HepG2 (cell line): ENCODE data around the gene SH2D3A. TPM values are rescaled to one million over a fixed set of nuclear protein-coding genes. Genes with fewer than 3 reads are reported as not detected.
A peak's percentile ranks its signal among the peaks of the same experiment; 100 is the strongest.

Experiments used
- ATAC-seq: fragments of 200-7000 bp; cut with Tn5 transposase; 3 replicates; pipeline ENCODE4 v1.9.1; 2020; ENCODE audit warnings: mild to moderate bottlenecking, moderate library complexity
- BruUV-seq: library from RNA; stranded (reverse); fragments of 400-500 nt; replicated peaks from 2 replicates; lab custom pipeline; 2021; lab: Mats Ljungman, UMichigan
- CTCF ChIA-PET: fragments of 300-600 bp; formaldehyde crosslinking; extraction: SDS; loops from one replicate; lab custom pipeline; 2021; ENCODE audit warnings: low total read pairs, inconsistent platforms, low intra/inter-chr PET ratio; lab: Yijun Ruan, JAX
- POLR2A ChIA-PET: fragments of 350-600 bp; sonication (Branson Sonifier 250); formaldehyde crosslinking; loops from one replicate; lab custom pipeline; 2020; ENCODE audit warnings: antibody characterized with exemption, inconsistent platforms; lab: Yijun Ruan, JAX
- DNase-seq: peaks from one replicate; pipeline ENCODE4 v3.0.0-alpha.2; 2015; ENCODE audit warnings: low spot score
- FAIRE-seq: peaks from 3 replicates; lab custom pipeline; 2011; peaks lifted over from hg19 to GRCh38; lab: Jason Lieb, UNC
- H2AFZ ChIP-seq: one replicate; pipeline ENCODE4 v1.6.1; 2011; ENCODE audit warnings: low read length, inconsistent platforms
- H3K27ac ChIP-seq: fragments of 300-600 bp; 3 replicates; pipeline ENCODE4 v1.8.0; 2011; ENCODE audit warnings: mixed run types, mild to moderate bottlenecking, mixed read lengths, low read length, inconsistent platforms; ENCODE audit not compliant: insufficient read depth; ENCODE audit errors: extremely low read length
- H3K27me3 ChIP-seq, 2 experiments: fragments of 200-600 bp in 1 of 2; 2 replicates in 1 of 2; 3 replicates in 1 of 2; pipeline versions ENCODE4 v1.6.0 to v1.8.0; 2011; ENCODE audit warnings: low read length in 2 of 2, mild to moderate bottlenecking in 2 of 2, moderate library complexity in 2 of 2, inconsistent platforms in 1 of 2; ENCODE audit not compliant: insufficient read depth in 2 of 2, control insufficient read depth in 1 of 2
- H3K36me3 ChIP-seq, 2 experiments: fragments of 200-600 bp in 1 of 2; replicated peaks in 1 of 2; 2 replicates in 1 of 2; 3 replicates in 1 of 2; pipeline versions ENCODE4 v1.5.1 to v1.8.0; 2011; ENCODE audit warnings: low read length in 2 of 2, inconsistent platforms in 1 of 2; ENCODE audit not compliant: insufficient read depth in 2 of 2, control insufficient read depth in 1 of 2
- H3K4me1 ChIP-seq: 2 replicates; pipeline ENCODE4 v1.5.1; 2012; ENCODE audit warnings: low read length, inconsistent platforms; ENCODE audit not compliant: insufficient read depth
- H3K4me2 ChIP-seq: 2 replicates; pipeline ENCODE4 v1.6.0; 2011; ENCODE audit warnings: low read depth, low read length, inconsistent platforms
- H3K4me3 ChIP-seq, 3 experiments: fragments of 200-600 bp in 1 of 3; sonication (generic), shearing (Covaris generic) in 1 of 3; replicated peaks in 1 of 3; 2 replicates each; pipeline ENCODE4 v1.5.1; 2011 to 2016; ENCODE audit warnings: low read length in 3 of 3, inconsistent platforms in 2 of 3, low read depth in 2 of 3, mild to moderate bottlenecking in 2 of 3, control low read depth in 1 of 3, mixed read lengths in 1 of 3; ENCODE audit not compliant: insufficient read depth in 1 of 3
- H3K79me2 ChIP-seq: one replicate; pipeline ENCODE4 v1.6.1; 2011; ENCODE audit warnings: low read length, inconsistent platforms; ENCODE audit not compliant: insufficient read depth
- H3K9ac ChIP-seq: 2 replicates; pipeline ENCODE4 v1.6.0; 2011; ENCODE audit warnings: mild to moderate bottlenecking, low read depth, low read length, inconsistent platforms; ENCODE audit not compliant: insufficient read depth
- H3K9me3 ChIP-seq: 2 replicates; pipeline ENCODE4 v1.5.1; 2012; ENCODE audit warnings: mild to moderate bottlenecking, low read length
- H4K20me1 ChIP-seq: 2 replicates; pipeline ENCODE4 v1.6.0; 2011; ENCODE audit warnings: inconsistent platforms, mild to moderate bottlenecking, low read length, moderate library complexity; ENCODE audit not compliant: insufficient read depth
- CHCHD3 ChIP-seq: sonication (generic); formaldehyde crosslinking; IDR thresholded peaks from 2 replicates; pipeline ENCODE4 v1.8.0; 2022; ENCODE audit warnings: mild to moderate bottlenecking, missing genetic modification reagents, moderate library complexity
- DMTF1 ChIP-seq: sonication (generic); formaldehyde crosslinking; IDR thresholded peaks from 2 replicates; pipeline ENCODE4 v1.4.0; 2020; ENCODE audit warnings: mild to moderate bottlenecking, missing genetic modification reagents
- FUBP1 ChIP-seq: sonication (generic); formaldehyde crosslinking; IDR thresholded peaks from 2 replicates; pipeline ENCODE4 v1.5.1; 2020; ENCODE audit warnings: missing genetic modification reagents, mild to moderate bottlenecking, borderline replicate concordance
- HDAC1 ChIP-seq: sonication (generic); formaldehyde crosslinking; IDR thresholded peaks from 2 replicates; pipeline ENCODE4 v1.5.1; 2020; ENCODE audit warnings: mild to moderate bottlenecking, missing genetic modification reagents
- MED1 ChIP-seq: sonication (generic); formaldehyde crosslinking; IDR thresholded peaks from 2 replicates; pipeline ENCODE4 v1.4.0; 2020; ENCODE audit warnings: missing genetic modification reagents
- MEIS2 ChIP-seq: sonication (generic); formaldehyde crosslinking; IDR thresholded peaks from 2 replicates; pipeline ENCODE4 v1.9.0; 2021; ENCODE audit warnings: mild to moderate bottlenecking, missing genetic modification reagents
- NFE2L2 ChIP-seq: fragments of 150-350 bp; IDR thresholded peaks from 2 replicates; pipeline ENCODE4 v1.6.1; 2014; ENCODE audit warnings: low read length
- NR2F6 ChIP-seq, 2 experiments: IDR thresholded peaks; 2 replicates each; pipeline ENCODE4 v1.6.1; 2016; ENCODE audit warnings: antibody characterized with exemption in 1 of 2, mild to moderate bottlenecking in 1 of 2
- PHF21A ChIP-seq: sonication (generic); formaldehyde crosslinking; IDR thresholded peaks from 2 replicates; pipeline ENCODE4 v1.5.0; 2020; ENCODE audit warnings: mild to moderate bottlenecking, missing genetic modification reagents
- POLR2AphosphoS2 ChIP-seq: IDR thresholded peaks from 2 replicates; pipeline ENCODE4 v1.6.1; 2011; ENCODE audit warnings: low read depth, low read length, improper control_type of control experiment
- SAP130 ChIP-seq: IDR thresholded peaks from 2 replicates; pipeline ENCODE4 v1.6.1; 2016; ENCODE audit warnings: low read depth
- TSC22D2 ChIP-seq: sonication (generic); formaldehyde crosslinking; IDR thresholded peaks from 2 replicates; pipeline ENCODE4 v1.5.1; 2020; ENCODE audit warnings: missing genetic modification reagents, mild to moderate bottlenecking, borderline replicate concordance
- YY1 ChIP-seq: IDR thresholded peaks from 2 replicates; pipeline ENCODE4 v1.6.1; 2011; ENCODE audit warnings: low read length, low read depth, moderate library complexity, mild to moderate bottlenecking; ENCODE audit not compliant: insufficient read depth, insufficient replicate concordance
- ZNF136 ChIP-seq: sonication (generic); formaldehyde crosslinking; IDR thresholded peaks from 2 replicates; pipeline ENCODE4 v1.8.1; 2022; ENCODE audit warnings: low read depth, mild to moderate bottlenecking, moderate library complexity, missing genetic modification reagents
- ZNF354B ChIP-seq: sonication (generic); formaldehyde crosslinking; IDR thresholded peaks from 2 replicates; pipeline ENCODE4 v1.8.0; 2022; ENCODE audit warnings: mild to moderate bottlenecking, missing genetic modification reagents
- ZNF558 ChIP-seq: sonication (generic); formaldehyde crosslinking; IDR thresholded peaks from 2 replicates; pipeline ENCODE4 v1.9.0; 2022; ENCODE audit warnings: mild to moderate bottlenecking, missing genetic modification reagents, borderline replicate concordance
- ZNF670 ChIP-seq: sonication (generic); formaldehyde crosslinking; IDR thresholded peaks from 2 replicates; pipeline ENCODE4 v1.8.0; 2022; ENCODE audit warnings: mild to moderate bottlenecking, missing genetic modification reagents, borderline replicate concordance
- WGBS: methylation state at CpG from one replicate; pipeline ENCODE4 v1.1.6; 2017; ENCODE audit warnings: low lambda C conversion rate; 5-methylcytosine and 5-hydroxymethylcytosine counted together
- in situ Hi-C: cut with HindIII; loops from 2 replicates; pipeline ENCODE4 v1.10.0; 2017; ENCODE audit warnings: low pct_unique_long_range_greater_than_20kb; ENCODE audit not compliant: extremely low pct_ligation_motif_present
- intact Hi-C: fragments of 100-400 bp; cut with micrococcal nuclease; formaldehyde crosslinking; loops from one replicate; pipeline ENCODE4 v1.10.0; 2022; ENCODE audit not compliant: unreplicated experiment
- polyA plus RNA-seq, 8 experiments: library from polyadenylated mRNA; depleted of rRNA in 3 of 8; stranded (reverse) in 7 of 8; unstranded in 1 of 8; fragments of >200 nt; fragmentation: Illumina TruSeq in 4 of 8; extraction: Trizol in 4 of 8; gene quantifications; 2 replicates each; pipeline versions ENCODE4 v1.2.1 to v1.2.3, GENCODE V29; 2011 to 2016; ENCODE audit warnings: low read depth in 4 of 8, missing spikeins in 1 of 8, mixed read lengths in 1 of 8; ENCODE audit not compliant: insufficient read depth in 1 of 8
- total RNA-seq, 5 experiments: library from RNA; depleted of rRNA; stranded (reverse); fragments of >200 nt; fragmentation: Illumina TruSeq; extraction: Trizol; gene quantifications; 2 replicates each; pipeline ENCODE4 v1.2.3, GENCODE V29; 2016; ENCODE audit warnings: low read depth in 1 of 5
- TF ChIP-seq, protein P1 (sequence below): sonication (generic); formaldehyde crosslinking; IDR thresholded peaks from 2 replicates; pipeline ENCODE4 v1.5.1; 2020; ENCODE audit warnings: missing genetic modification reagents, mild to moderate bottlenecking, borderline replicate concordance

SH2D3A gene
- total and polyA plus RNA-seq, 2 of the 13 experiments (the other 11 are each of a cell fraction or from before 2014, with no cell fraction given), result 1.0 to 2.2 TPM

DNA sequence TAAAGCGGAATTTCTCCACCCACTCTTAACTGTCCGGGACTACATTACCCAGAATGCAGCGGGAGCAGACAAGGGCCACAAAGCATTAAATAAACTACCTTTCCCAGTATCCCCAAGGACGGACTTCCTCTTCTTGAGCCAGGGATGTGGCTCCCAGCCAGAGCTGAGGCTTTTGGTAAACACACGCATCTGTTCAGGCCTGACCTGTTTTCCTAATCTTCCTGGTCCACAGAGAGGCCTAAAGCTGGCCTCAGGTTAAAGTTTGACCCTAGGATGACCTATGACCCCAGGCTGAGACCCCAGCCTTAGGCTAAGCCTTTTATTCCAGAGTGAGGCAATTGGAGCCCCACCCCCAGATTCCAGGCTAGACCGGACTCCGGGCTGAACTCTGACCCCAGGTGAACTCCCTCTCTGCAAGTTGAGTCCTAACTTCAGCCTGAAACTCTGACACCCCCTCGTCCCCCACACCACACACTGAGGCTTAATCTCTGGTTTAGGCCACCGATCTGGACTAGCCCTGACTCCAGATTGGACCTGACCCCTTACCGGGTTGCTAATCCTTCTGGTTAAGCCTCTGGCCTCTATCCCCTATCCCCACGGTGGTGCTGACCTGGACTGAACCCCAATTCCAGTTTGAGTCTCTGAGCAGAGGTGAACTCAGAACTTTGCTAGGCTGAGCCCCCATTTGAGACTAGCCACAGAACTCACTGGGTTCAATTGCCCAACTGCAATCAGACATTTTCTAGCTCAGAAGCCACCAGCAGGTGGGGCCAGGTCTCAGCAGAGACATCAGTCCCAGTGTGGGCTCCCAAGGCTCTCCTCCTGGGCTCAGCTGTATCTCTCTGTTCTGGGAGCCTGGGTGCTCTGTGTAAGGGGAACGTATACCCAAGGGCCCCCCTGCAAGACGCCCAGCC, 29.1 kb downstream of the SH2D3A start:
- ChIA-PET POLR2A (interaction anchor here (0.7 to 5.4 kb wide), 17 partner anchors 9 to 331 kb away, joined by 3 to 278 read pairs (median 4); partner anchors contain the start of genes C3 and ZNF557), CTCF (interaction anchor here (3.1 to 3.4 kb wide), 3 partner anchors 15 to 125 kb away, joined by 17 to 31 read pairs (median 25); no protein-coding TSS in a partner anchor)
- peak overlapping the region; percentile 80 for H3K27ac ChIP-seq
- H3K4me1 ChIP-seq, result peaks cover 62% of the 10 kb centered on the region
- peak overlapping the region; percentile 67 to 100 (median 82) for H3K4me3 ChIP-seq
- ATAC-seq, result peak; percentile 60
- H3K36me3 ChIP-seq, result peaks cover 4 to 5% of the 10 kb centered on the region in 2 experiments; a peak in 4 of 5 replicates
- intact Hi-C loops (loop anchor here (1.0 to 10.0 kb wide), 4 partner anchors 15 to 1137 kb away; partner anchors contain the start of genes C3 and PRR36), in situ Hi-C loops (loop anchor here (5.0 kb wide), 1 partner anchor 124 kb away; no protein-coding TSS in a partner anchor)
- no peak overlapping the region for H2AFZ ChIP-seq
- 5% methylated on average over 11 of the region's 13 CpGs for WGBS
- no TSS peak for BruUV-seq
- no peaks in the 10 kb centered on the region; a peak in 1 of 5 replicates for H3K27me3 ChIP-seq
- H3K9ac ChIP-seq, result peak overlapping the region; percentile 69
- no peak for FAIRE-seq
- peak; percentile 87 for DNase-seq
- H3K4me2 ChIP-seq, result peak overlapping the region; percentile 93
- H3K79me2 ChIP-seq, result peaks cover 30% of the 10 kb centered on the region
- H3K9me3 ChIP-seq, result no peaks in the 10 kb centered on the region
- peaks cover 12% of the 10 kb centered on the region for H4K20me1 ChIP-seq
- TF ChIP-seq, protein P1, sequence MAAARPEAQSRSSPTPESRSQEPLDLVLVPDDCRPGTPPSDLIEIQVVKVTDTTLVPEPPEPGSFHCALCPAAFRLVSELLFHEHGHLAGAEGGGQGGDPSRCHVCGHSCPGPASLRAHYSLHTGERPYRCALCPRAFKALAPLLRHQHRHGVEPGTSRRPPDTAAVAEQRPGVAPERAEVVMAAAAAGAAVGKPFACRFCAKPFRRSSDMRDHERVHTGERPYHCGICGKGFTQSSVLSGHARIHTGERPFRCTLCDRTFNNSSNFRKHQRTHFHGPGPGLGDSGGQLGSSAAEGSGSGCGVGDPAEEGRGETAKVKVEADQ, result no peak
- TF ChIP-seq DMTF1 (CRISPR knock-in tag) (no peak), NFE2L2 (no peak), ZNF670 (no peak; the same call in 1 of the 2 replicates), MED1 (CRISPR knock-in tag) (peak; percentile 67), YY1 (peak; percentile 60), POLR2AphosphoS2 (no peak), FUBP1 (CRISPR knock-in tag) (no peak), ZNF354B (no peak), ZNF136 (CRISPR knock-in tag) (no peak), MEIS2 (CRISPR knock-in tag) (no peak), NR2F6 (IDR thresholded peaks at IDR 0.05) (peak; percentile 97), NR2F6 (CRISPR knock-in tag; IDR thresholded peaks at IDR 0.05) (peak; percentile 94), SAP130 (CRISPR knock-in tag) (peak; percentile 74), TSC22D2 (CRISPR knock-in tag) (no peak), PHF21A (CRISPR knock-in tag) (peak; percentile 92), ZNF558 (no peak), HDAC1 (CRISPR knock-in tag) (peak; percentile 44; the same call in 1 of the 2 replicates), CHCHD3 (no peak)
